GM23338 (cell line): ENCODE measurements around the gene ASPSCR1. TPM values are rescaled to one million over a fixed set of nuclear protein-coding genes. Genes with fewer than 3 reads are reported as not detected.

Experiments
- ATAC-seq: fragments of 200-7000 bp; cut with Tn5 transposase; 3 replicates; pipeline ENCODE4 v1.9.1; 2020
- DNase-seq: peaks from one replicate; pipeline ENCODE4 v3.0.0-alpha.2; 2015; ENCODE audit warnings: low spot score
- H2AFZ ChIP-seq: fragments of 200-600 bp; sonication (generic); 2 replicates; pipeline ENCODE4 v1.8.0; 2016; ENCODE audit warnings: antibody characterized with exemption, mild to moderate bottlenecking, moderate library complexity
- H3F3A ChIP-seq: fragments of 200-600 bp; sonication (generic); replicated peaks from 2 replicates; pipeline ENCODE4 v1.8.0; 2017; ENCODE audit warnings: antibody characterized with exemption, mixed run types, low read depth
- H3K27ac ChIP-seq: fragments of 200-600 bp; sonication (generic); 2 replicates; pipeline ENCODE4 v1.6.1; 2016; ENCODE audit warnings: low read depth
- H3K27me3 ChIP-seq: fragments of 200-600 bp; sonication (generic); 2 replicates; pipeline ENCODE4 v1.8.0; 2016; ENCODE audit warnings: mild to moderate bottlenecking, mixed run types, moderate library complexity; ENCODE audit not compliant: insufficient read depth
- H3K36me3 ChIP-seq: fragments of 200-600 bp; sonication (generic); 2 replicates; pipeline ENCODE4 v1.8.0; 2016; ENCODE audit warnings: mild to moderate bottlenecking; ENCODE audit not compliant: insufficient read depth
- H3K4me1 ChIP-seq: fragments of 200-600 bp; sonication (generic); 2 replicates; pipeline ENCODE4 v1.8.0; 2016; ENCODE audit warnings: mild to moderate bottlenecking, moderate library complexity; ENCODE audit not compliant: insufficient read depth
- H3K4me2 ChIP-seq: fragments of 200-600 bp; sonication (generic); 2 replicates; pipeline ENCODE4 v1.7.1; 2017; ENCODE audit warnings: mixed run types
- H3K4me3 ChIP-seq: fragments of 200-600 bp; sonication (generic); 2 replicates; pipeline ENCODE4 v1.6.1; 2016; ENCODE audit warnings: mixed run types
- H3K79me2 ChIP-seq: fragments of 200-600 bp; sonication (generic); replicated peaks from 2 replicates; pipeline ENCODE4 v1.8.0; 2017; ENCODE audit warnings: mild to moderate bottlenecking; ENCODE audit not compliant: insufficient read depth
- H3K9me2 ChIP-seq: fragments of 200-600 bp; sonication (generic); 2 replicates; pipeline ENCODE4 v1.8.0; 2017; ENCODE audit not compliant: insufficient read depth
- H4K20me1 ChIP-seq: fragments of 200-600 bp; sonication (generic); replicated peaks from 2 replicates; pipeline ENCODE4 v1.8.0; 2017; ENCODE audit warnings: mild to moderate bottlenecking; ENCODE audit not compliant: insufficient read depth
- H3K27ac Mint-ChIP-seq: 2 replicates; pipeline ENCODE4 v1.8.0; 2020; ENCODE audit warnings: inconsistent platforms, mild to moderate bottlenecking, moderate library complexity, mixed read lengths
- H3K27me3 Mint-ChIP-seq: 3 replicates; pipeline ENCODE4 v1.8.0; 2022; ENCODE audit warnings: low read depth, mild to moderate bottlenecking, moderate library complexity, mixed read lengths, inconsistent platforms; ENCODE audit not compliant: insufficient read depth, poor library complexity
- H3K36me3 Mint-ChIP-seq: 3 replicates; pipeline ENCODE4 v1.8.0; 2021; ENCODE audit warnings: low read depth, mild to moderate bottlenecking, inconsistent platforms, moderate library complexity, mixed read lengths
- H3K4me1 Mint-ChIP-seq: 3 replicates; pipeline ENCODE4 v1.8.0; 2020; ENCODE audit warnings: mild to moderate bottlenecking, inconsistent platforms, mixed read lengths
- H3K4me3 Mint-ChIP-seq: 3 replicates; pipeline ENCODE4 v1.8.0; 2021; ENCODE audit warnings: moderate library complexity, mild to moderate bottlenecking, inconsistent platforms, mixed read lengths
- H3K9me3 Mint-ChIP-seq: 3 replicates; pipeline ENCODE4 v1.8.0; 2020; ENCODE audit warnings: moderate library complexity, mild to moderate bottlenecking, inconsistent platforms, mixed read lengths
- CREB1 ChIP-seq: fragments of 250-450 bp; sonication (Bioruptor Pico); IDR thresholded peaks from 2 replicates; pipeline ENCODE4 v1.5.0; 2020; ENCODE audit warnings: low read depth, mild to moderate bottlenecking, moderate library complexity
- EZH2 ChIP-seq: fragments of 200-600 bp; sonication (generic); IDR thresholded peaks from one replicate; pipeline ENCODE4 v1.8.0; 2017; ENCODE audit warnings: antibody characterized with exemption, mild to moderate bottlenecking, low read depth; ENCODE audit not compliant: unreplicated experiment
- EZH2phosphoT487 ChIP-seq: fragments of 200-600 bp; sonication (generic); IDR thresholded peaks from one replicate; pipeline ENCODE4 v1.8.1; 2018; ENCODE audit warnings: antibody characterized with exemption; ENCODE audit not compliant: unreplicated experiment
- JUNB ChIP-seq: IDR thresholded peaks from one replicate; pipeline ENCODE4 v1.6.1; 2016; ENCODE audit warnings: antibody characterized with exemption; ENCODE audit not compliant: unreplicated experiment
- NANOG ChIP-seq: IDR thresholded peaks from 2 replicates; pipeline ENCODE4 v1.6.1; 2016; ENCODE audit warnings: antibody characterized with exemption, borderline replicate concordance
- POLR2AphosphoS5 ChIP-seq: IDR thresholded peaks from 2 replicates; pipeline ENCODE4 v1.6.1; 2016; ENCODE audit warnings: antibody characterized with exemption, low read depth
- ZNF114 ChIP-seq: fragments of 250-450 bp; sonication (Bioruptor Pico); IDR thresholded peaks from 2 replicates; pipeline ENCODE4 v1.5.0; 2020; ENCODE audit warnings: mild to moderate bottlenecking, moderate library complexity
- ZNF331 ChIP-seq: fragments of 250-450 bp; sonication (Bioruptor Pico); IDR thresholded peaks from 2 replicates; pipeline ENCODE4 v1.5.0; 2020; ENCODE audit warnings: low read depth, mild to moderate bottlenecking, moderate library complexity
- polyA plus RNA-seq: library from polyadenylated mRNA; unstranded; fragments of >200 nt; fragmentation: Nextera tagmentation; extraction: Ambion mirVana; gene quantifications from 2 replicates; pipeline ENCODE4 v1.2.1, GENCODE V29; 2016
- total RNA-seq: library from RNA; depleted of rRNA; stranded (reverse); fragments of >200 nt; shearing (Covaris generic); gene quantifications from 2 replicates; pipeline ENCODE4 v1.2.3, GENCODE V29; 2014
- TF ChIP-seq, protein P1 (sequence below): IDR thresholded peaks from 2 replicates; pipeline ENCODE4 v1.6.1; 2016; ENCODE audit warnings: antibody characterized with exemption
- TF ChIP-seq, protein P2 (sequence below), 2 experiments: fragments of 200-600 bp in 1 of 2; sonication (generic) in 1 of 2; conservative IDR thresholded peaks; 2 replicates each; pipeline versions ENCODE4 v1.5.1 to v1.6.1; 2016 to 2017; ENCODE audit warnings: antibody characterized with exemption in 2 of 2, low read depth in 2 of 2, mild to moderate bottlenecking in 2 of 2, moderate library complexity in 1 of 2
- TF ChIP-seq, protein P3 (sequence below): fragments of 250-450 bp; sonication (Bioruptor Pico); IDR thresholded peaks from 2 replicates; pipeline ENCODE4 v1.5.0; 2020; ENCODE audit warnings: mild to moderate bottlenecking, moderate library complexity
- TF ChIP-seq, protein P4 (sequence below): IDR thresholded peaks from one replicate; pipeline ENCODE4 v1.6.1; 2018; ENCODE audit warnings: antibody characterized with exemption; ENCODE audit not compliant: unreplicated experiment

The ASPSCR1 gene
- total and polyA plus RNA-seq, 2 experiments from 2014 or later = 44.2 to 46.9 TPM

DNA sequence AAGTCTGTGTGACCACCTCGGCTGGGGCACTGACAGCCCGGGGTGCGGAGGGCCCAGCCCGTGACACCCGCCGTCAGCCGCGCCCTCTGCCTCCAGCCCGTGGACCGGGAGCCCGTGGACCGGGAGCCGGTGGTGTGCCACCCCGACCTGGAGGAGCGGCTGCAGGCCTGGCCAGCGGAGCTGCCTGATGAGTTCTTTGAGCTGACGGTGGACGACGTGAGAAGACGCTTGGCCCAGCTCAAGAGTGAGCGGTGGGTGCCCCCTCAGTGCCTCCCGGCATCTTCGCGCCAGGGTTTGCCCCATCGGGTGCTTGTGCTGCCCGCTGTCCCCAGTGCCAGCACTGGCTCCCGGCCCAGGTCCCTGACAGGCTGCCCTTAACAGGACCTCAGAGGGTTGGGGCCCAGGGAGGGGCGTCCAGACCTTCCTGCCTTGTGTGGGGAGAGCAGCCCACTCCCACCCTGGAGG, 31.5 kb downstream of the ASPSCR1 start (continued):
- no peak for TF ChIP-seq ZNF331 (CRISPR knock-in tag)
- TF ChIP-seq EZH2 = no peak
- no peak for TF ChIP-seq POLR2AphosphoS5
- TF ChIP-seq NANOG = no peak
- no peak for TF ChIP-seq ZNF114 (CRISPR knock-in tag)
- TF ChIP-seq, protein P1, sequence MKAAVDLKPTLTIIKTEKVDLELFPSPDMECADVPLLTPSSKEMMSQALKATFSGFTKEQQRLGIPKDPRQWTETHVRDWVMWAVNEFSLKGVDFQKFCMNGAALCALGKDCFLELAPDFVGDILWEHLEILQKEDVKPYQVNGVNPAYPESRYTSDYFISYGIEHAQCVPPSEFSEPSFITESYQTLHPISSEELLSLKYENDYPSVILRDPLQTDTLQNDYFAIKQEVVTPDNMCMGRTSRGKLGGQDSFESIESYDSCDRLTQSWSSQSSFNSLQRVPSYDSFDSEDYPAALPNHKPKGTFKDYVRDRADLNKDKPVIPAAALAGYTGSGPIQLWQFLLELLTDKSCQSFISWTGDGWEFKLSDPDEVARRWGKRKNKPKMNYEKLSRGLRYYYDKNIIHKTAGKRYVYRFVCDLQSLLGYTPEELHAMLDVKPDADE = no peak
- no peak for TF ChIP-seq EZH2phosphoT487
- no peak for TF ChIP-seq JUNB
- TF ChIP-seq, protein P2, sequence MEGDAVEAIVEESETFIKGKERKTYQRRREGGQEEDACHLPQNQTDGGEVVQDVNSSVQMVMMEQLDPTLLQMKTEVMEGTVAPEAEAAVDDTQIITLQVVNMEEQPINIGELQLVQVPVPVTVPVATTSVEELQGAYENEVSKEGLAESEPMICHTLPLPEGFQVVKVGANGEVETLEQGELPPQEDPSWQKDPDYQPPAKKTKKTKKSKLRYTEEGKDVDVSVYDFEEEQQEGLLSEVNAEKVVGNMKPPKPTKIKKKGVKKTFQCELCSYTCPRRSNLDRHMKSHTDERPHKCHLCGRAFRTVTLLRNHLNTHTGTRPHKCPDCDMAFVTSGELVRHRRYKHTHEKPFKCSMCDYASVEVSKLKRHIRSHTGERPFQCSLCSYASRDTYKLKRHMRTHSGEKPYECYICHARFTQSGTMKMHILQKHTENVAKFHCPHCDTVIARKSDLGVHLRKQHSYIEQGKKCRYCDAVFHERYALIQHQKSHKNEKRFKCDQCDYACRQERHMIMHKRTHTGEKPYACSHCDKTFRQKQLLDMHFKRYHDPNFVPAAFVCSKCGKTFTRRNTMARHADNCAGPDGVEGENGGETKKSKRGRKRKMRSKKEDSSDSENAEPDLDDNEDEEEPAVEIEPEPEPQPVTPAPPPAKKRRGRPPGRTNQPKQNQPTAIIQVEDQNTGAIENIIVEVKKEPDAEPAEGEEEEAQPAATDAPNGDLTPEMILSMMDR (conservative IDR thresholded peaks at IDR 0.05; ENCODE audit: low read depth in 2 of 2) = no peak

DNA sequence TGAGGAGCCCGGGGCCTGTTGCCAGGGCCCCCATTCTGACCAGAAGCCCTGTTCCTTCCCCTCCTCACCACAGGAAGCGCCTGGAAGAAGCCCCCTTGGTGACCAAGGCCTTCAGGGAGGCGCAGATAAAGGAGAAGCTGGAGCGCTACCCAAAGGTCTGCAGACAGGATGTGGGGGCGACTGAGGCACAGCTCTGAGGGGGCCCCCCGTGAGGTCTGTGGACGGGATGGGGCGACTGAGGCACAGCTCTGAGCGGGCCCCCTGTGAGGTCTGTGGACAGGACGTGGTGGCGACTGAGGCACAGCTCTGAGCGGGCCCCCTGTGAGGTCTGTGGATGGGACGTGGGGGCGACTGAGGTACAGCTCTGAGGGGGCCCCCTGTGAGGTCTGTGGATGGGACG, 32.0 kb downstream of the ASPSCR1 start:
- Mint-ChIP-seq H3K36me3 (no peaks in the 10 kb centered on the region), H3K4me3 (no peak overlapping the region), H3K9me3 (no peaks in the 10 kb centered on the region), H3K4me1 (no peaks in the 10 kb centered on the region), H3K27ac (no peak overlapping the region), H3K27me3 (peaks cover 9% of the 10 kb centered on the region)
- no peaks in the 10 kb centered on the region for H3F3A ChIP-seq
- no peaks in the 10 kb centered on the region for H3K4me1 ChIP-seq
- no peak overlapping the region for H3K4me2 ChIP-seq
- H4K20me1 ChIP-seq = no peaks in the 10 kb centered on the region
- no peak overlapping the region for H2AFZ ChIP-seq
- H3K27me3 ChIP-seq = no peaks in the 10 kb centered on the region
- H3K27ac ChIP-seq = no peak overlapping the region
- no peak overlapping the region for H3K4me3 ChIP-seq
- H3K36me3 ChIP-seq = no peaks in the 10 kb centered on the region
- DNase-seq = no peak
- ATAC-seq = no peak
- no peaks in the 10 kb centered on the region for H3K79me2 ChIP-seq
- no peaks in the 10 kb centered on the region for H3K9me2 ChIP-seq
- TF ChIP-seq POLR2AphosphoS5 (no peak), JUNB (no peak), CREB1 (no peak), EZH2 (no peak), ZNF331 (CRISPR knock-in tag) (no peak), EZH2phosphoT487 (no peak)
- TF ChIP-seq, protein P3, sequence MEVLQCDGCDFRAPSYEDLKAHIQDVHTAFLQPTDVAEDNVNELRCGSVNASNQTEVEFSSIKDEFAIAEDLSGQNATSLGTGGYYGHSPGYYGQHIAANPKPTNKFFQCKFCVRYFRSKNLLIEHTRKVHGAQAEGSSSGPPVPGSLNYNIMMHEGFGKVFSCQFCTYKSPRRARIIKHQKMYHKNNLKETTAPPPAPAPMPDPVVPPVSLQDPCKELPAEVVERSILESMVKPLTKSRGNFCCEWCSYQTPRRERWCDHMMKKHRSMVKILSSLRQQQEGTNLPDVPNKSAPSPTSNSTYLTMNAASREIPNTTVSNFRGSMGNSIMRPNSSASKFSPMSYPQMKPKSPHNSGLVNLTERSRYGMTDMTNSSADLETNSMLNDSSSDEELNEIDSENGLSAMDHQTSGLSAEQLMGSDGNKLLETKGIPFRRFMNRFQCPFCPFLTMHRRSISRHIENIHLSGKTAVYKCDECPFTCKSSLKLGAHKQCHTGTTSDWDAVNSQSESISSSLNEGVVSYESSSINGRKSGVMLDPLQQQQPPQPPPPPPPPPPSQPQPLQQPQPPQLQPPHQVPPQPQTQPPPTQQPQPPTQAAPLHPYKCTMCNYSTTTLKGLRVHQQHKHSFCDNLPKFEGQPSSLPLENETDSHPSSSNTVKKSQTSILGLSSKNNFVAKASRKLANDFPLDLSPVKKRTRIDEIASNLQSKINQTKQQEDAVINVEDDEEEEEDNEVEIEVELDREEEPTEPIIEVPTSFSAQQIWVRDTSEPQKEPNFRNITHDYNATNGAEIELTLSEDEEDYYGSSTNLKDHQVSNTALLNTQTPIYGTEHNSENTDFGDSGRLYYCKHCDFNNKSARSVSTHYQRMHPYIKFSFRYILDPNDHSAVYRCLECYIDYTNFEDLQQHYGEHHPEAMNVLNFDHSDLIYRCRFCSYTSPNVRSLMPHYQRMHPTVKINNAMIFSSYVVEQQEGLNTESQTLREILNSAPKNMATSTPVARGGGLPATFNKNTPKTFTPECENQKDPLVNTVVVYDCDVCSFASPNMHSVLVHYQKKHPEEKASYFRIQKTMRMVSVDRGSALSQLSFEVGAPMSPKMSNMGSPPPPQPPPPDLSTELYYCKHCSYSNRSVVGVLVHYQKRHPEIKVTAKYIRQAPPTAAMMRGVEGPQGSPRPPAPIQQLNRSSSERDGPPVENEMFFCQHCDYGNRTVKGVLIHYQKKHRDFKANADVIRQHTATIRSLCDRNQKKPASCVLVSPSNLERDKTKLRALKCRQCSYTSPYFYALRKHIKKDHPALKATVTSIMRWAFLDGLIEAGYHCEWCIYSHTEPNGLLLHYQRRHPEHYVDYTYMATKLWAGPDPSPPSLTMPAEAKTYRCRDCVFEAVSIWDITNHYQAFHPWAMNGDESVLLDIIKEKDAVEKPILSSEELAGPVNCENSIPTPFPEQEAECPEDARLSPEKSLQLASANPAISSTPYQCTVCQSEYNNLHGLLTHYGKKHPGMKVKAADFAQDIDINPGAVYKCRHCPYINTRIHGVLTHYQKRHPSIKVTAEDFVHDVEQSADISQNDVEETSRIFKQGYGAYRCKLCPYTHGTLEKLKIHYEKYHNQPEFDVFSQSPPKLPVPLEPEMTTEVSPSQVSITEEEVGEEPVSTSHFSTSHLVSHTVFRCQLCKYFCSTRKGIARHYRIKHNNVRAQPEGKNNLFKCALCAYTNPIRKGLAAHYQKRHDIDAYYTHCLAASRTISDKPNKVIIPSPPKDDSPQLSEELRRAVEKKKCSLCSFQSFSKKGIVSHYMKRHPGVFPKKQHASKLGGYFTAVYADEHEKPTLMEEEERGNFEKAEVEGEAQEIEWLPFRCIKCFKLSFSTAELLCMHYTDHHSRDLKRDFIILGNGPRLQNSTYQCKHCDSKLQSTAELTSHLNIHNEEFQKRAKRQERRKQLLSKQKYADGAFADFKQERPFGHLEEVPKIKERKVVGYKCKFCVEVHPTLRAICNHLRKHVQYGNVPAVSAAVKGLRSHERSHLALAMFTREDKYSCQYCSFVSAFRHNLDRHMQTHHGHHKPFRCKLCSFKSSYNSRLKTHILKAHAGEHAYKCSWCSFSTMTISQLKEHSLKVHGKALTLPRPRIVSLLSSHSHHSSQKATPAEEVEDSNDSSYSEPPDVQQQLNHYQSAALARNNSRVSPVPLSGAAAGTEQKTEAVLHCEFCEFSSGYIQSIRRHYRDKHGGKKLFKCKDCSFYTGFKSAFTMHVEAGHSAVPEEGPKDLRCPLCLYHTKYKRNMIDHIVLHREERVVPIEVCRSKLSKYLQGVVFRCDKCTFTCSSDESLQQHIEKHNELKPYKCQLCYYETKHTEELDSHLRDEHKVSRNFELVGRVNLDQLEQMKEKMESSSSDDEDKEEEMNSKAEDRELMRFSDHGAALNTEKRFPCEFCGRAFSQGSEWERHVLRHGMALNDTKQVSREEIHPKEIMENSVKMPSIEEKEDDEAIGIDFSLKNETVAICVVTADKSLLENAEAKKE (CRISPR knock-in tag) = no peak
- TF ChIP-seq, protein P4, sequence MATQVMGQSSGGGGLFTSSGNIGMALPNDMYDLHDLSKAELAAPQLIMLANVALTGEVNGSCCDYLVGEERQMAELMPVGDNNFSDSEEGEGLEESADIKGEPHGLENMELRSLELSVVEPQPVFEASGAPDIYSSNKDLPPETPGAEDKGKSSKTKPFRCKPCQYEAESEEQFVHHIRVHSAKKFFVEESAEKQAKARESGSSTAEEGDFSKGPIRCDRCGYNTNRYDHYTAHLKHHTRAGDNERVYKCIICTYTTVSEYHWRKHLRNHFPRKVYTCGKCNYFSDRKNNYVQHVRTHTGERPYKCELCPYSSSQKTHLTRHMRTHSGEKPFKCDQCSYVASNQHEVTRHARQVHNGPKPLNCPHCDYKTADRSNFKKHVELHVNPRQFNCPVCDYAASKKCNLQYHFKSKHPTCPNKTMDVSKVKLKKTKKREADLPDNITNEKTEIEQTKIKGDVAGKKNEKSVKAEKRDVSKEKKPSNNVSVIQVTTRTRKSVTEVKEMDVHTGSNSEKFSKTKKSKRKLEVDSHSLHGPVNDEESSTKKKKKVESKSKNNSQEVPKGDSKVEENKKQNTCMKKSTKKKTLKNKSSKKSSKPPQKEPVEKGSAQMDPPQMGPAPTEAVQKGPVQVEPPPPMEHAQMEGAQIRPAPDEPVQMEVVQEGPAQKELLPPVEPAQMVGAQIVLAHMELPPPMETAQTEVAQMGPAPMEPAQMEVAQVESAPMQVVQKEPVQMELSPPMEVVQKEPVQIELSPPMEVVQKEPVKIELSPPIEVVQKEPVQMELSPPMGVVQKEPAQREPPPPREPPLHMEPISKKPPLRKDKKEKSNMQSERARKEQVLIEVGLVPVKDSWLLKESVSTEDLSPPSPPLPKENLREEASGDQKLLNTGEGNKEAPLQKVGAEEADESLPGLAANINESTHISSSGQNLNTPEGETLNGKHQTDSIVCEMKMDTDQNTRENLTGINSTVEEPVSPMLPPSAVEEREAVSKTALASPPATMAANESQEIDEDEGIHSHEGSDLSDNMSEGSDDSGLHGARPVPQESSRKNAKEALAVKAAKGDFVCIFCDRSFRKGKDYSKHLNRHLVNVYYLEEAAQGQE = no peak
